Sciatic nerve (tissue), 2 donors: ENCODE data around the gene RGS3. TPM values are rescaled to one million over a fixed set of nuclear protein-coding genes. Genes with fewer than 3 reads are reported as not detected.
A peak's percentile ranks its signal among the peaks of the same experiment; 100 is the strongest.

Source experiments
- ATAC-seq: fragments of 200-7000 bp; cut with Tn5 transposase; one replicate; pipeline ENCODE4 v1.9.1; 2020; ENCODE audit warnings: mild to moderate bottlenecking, moderate library complexity
- DNase-seq: peaks from one replicate; pipeline ENCODE4 v3.0.0-alpha.2; 2020; ENCODE audit warnings: low spot score
- intact Hi-C: fragments of 100-400 bp; cut with DNase I; formaldehyde crosslinking; loops from one replicate; pipeline ENCODE4 v1.14.2; 2022
- total RNA-seq: library from RNA; stranded (reverse); fragmentation: NEBNext Ultra II Directional; extraction: Animal tissue kit (Norgen Biotek cat#: 25700); gene quantifications from one replicate; pipeline ENCODE4 v1.2.1, GENCODE V29; 2021
- donor health status: DM: no; HTN: no; CAD: no.
- donor health status: DM: no; HTN: no; CAD: no.

RGS3 gene
- total RNA-seq, 1 donor from 2014 or later: 43.1 TPM

- ATAC-seq (no peak), DNase-seq (peak; percentile 47)
- intact Hi-C loops: no loop called here
Observed at GRCh38 chr9:113573046-113573958, 109.8 kb downstream of the RGS3 start.

- ATAC-seq: no peak
- no peak for DNase-seq
- intact Hi-C loops: no loop called here
Observed at GRCh38 chr9:113573959-113574352, 110.4 kb downstream of the RGS3 start.

GRCh38 chr9:113574441-113575262, 111.1 kb downstream of the RGS3 start:
- no peak for ATAC-seq
- intact Hi-C loops: no loop called here
- DNase-seq: peak; percentile 44

- DNase-seq (no peak), ATAC-seq (no peak)
- intact Hi-C loops: no loop called here
Observed at GRCh38 chr9:113577525-113578261, 114.2 kb downstream of the RGS3 start.

- intact Hi-C loops: no loop called here
- DNase-seq (no peak), ATAC-seq (no peak)
Observed at GRCh38 chr9:113578279-113578865, 114.8 kb downstream of the RGS3 start.

- ATAC-seq (peak; percentile 34), DNase-seq (no peak)
- intact Hi-C loops: no loop called here
Observed at GRCh38 chr9:113578882-113579282, 115.4 kb downstream of the RGS3 start.

- ATAC-seq (peak; percentile 68), DNase-seq (no peak)
- intact Hi-C loops: no loop called here
Observed at GRCh38 chr9:113579283-113580040, 115.9 kb downstream of the RGS3 start.

GRCh38 chr9:113580041-113580953, 116.8 kb downstream of the RGS3 start:
- DNase-seq: peak; percentile 81

GRCh38 chr9:113580954-113581311, 117.4 kb downstream of the RGS3 start:
- DNase-seq (no peak), ATAC-seq (no peak)
- intact Hi-C loops: no loop called here

More at GRCh38 chr9:113580041-113580953, 116.8 kb downstream of the RGS3 start:
- intact Hi-C loops: no loop called here
- peak; percentile 68 for ATAC-seq

- intact Hi-C loops: no loop called here
- DNase-seq: peak; percentile 81
- peak; percentile 88 for ATAC-seq
Observed at GRCh38 chr9:113581865-113582697, 118.6 kb downstream of the RGS3 start.

- DNase-seq (no peak), ATAC-seq (no peak)
- intact Hi-C loops: no loop called here
Observed at GRCh38 chr9:113582698-113583200, 119.2 kb downstream of the RGS3 start.

- DNase-seq: no peak
- intact Hi-C loops: no loop called here
- ATAC-seq: no peak
Observed at GRCh38 chr9:113583511-113584427, 120.2 kb downstream of the RGS3 start.

- DNase-seq: no peak
- no peak for ATAC-seq
- intact Hi-C loops: no loop called here
Observed at GRCh38 chr9:113584428-113585084, 121.0 kb downstream of the RGS3 start.

GRCh38 chr9:113585085-113585442, 121.5 kb downstream of the RGS3 start:
- ATAC-seq (no peak), DNase-seq (no peak)
- intact Hi-C loops: no loop called here

GRCh38 chr9:113585555-113585954, 122.0 kb downstream of the RGS3 start:
- DNase-seq (no peak), ATAC-seq (no peak)
- intact Hi-C loops: no loop called here
